Measurements from ENCODE around the gene TNS4.

TNS4 gene

DNA sequence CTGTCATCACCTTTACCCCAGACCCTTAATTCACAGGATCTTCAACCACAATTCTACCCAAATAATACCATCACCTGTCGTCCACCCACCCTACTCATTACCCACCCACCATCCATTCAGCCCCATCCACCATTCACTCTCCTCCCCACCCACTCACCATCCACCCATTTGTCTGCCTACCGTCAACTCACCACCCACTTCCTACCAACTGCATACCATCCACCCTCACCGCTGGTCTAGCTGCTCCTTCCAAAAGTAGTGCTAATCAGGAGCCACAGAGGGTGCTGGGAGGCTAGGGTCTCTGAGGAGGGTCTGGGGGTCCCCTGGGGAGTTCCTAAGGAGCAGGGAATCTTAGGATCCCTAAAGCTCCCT lies 70.2 kb downstream of the TNS4 start:
- DNase-seq = no peak

DNA sequence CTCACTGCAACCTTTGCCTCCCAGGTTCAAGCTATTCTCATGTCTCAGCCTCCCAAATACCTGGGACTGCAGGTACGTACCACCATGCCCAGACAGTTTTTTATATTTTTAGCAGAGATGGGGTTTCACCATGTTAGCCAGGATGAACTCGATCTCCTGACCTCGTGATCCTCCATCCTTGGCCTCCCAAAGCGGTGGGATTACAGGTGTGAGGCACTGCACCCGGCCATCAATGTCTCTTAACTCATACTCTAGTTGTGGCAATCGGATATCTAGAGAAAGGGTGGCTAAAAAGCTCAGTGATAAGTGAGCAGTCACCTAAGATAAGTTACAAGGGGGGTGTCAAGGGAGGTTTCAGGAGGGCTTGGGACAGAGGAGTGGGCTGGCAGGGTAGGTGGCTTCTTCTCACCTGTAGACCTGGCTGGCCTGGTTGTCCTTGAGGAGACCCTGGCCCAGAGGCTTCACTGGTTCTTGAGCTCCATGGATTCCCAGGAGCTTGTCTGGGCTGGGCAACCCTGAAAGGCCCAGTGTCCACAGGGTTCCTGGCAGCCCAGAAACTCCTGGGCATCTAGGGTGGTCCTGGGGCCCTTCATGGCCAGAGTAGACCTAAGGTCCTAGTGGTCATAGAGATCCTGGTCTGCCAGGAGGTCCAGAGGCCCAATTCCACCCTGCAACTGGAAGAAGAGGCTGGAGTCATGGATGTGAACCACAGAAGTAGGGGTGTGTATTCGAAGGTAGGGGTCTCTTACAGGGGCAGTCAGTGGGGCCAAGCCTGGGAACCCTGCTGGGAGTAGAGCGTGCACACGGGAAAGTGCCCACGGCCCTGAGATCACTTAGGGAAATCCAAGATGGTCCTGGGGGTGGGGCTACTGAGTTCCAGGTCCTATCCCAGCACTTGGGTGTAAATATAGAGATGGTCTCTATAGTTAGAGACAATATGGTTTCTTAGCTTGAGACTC lies 70.9 kb downstream of the TNS4 start:
- no peak for DNase-seq

DNA sequence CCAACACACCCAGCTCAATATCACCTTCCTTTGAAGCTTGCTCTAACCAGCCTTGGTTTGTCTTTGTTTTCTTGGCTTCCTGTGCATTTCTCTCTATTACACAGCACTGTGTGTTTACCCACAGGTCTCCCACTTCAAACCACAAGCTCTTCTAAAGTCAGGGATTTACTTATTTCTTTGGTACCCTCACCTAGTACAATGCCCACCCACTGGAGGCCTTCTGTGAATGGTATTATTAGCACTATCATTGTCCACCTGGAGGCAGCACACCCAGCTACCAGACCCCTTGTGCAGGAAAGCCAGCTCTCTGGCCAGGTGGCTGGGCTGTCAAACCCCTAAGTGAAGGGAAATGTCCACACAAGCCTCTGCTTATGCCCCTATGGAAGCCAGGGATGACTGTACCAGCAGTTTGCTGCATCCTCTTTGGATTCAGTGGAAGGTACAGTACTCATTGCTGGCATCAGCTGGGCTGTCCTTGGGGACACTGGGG lies 74.4 kb downstream of the TNS4 start:
- DNase-seq = no peak

Data from NCI-H446 (cell line).